Hematopoietic multipotent progenitor cell treated with erythropoietin and hydrocortisone succinate and interleukin-3 and kit ligand, for 15 days (in vitro differentiated cells): ENCODE data around the gene NOL4.
"Not testable (repeated sequence)": the region's sequence is repeated elsewhere in the genome, so short reads cannot be mapped to it uniquely, and the experiment has no call there.

Experiments
- DNase-seq: peaks from one replicate; pipeline ENCODE4 v3.0.0-alpha.2; 2015; ENCODE audit warnings: low spot score

NOL4 gene, protein sequence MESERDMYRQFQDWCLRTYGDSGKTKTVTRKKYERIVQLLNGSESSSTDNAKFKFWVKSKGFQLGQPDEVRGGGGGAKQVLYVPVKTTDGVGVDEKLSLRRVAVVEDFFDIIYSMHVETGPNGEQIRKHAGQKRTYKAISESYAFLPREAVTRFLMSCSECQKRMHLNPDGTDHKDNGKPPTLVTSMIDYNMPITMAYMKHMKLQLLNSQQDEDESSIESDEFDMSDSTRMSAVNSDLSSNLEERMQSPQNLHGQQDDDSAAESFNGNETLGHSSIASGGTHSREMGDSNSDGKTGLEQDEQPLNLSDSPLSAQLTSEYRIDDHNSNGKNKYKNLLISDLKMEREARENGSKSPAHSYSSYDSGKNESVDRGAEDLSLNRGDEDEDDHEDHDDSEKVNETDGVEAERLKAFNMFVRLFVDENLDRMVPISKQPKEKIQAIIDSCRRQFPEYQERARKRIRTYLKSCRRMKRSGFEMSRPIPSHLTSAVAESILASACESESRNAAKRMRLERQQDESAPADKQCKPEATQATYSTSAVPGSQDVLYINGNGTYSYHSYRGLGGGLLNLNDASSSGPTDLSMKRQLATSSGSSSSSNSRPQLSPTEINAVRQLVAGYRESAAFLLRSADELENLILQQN

GRCh38 chr18:34224423-34225217 lies at the start of gene NOL4:
TSS of gene NOL4 (minus strand) at chr18:34224913. CDS start at chr18:34223253, 1,660 bp downstream.
- DNase-seq: no peak

- DNase-seq: not testable (repeated sequence)
Observed at GRCh38 chr18:34266029-34266428, 41.3 kb upstream of the NOL4 start.

DNA sequence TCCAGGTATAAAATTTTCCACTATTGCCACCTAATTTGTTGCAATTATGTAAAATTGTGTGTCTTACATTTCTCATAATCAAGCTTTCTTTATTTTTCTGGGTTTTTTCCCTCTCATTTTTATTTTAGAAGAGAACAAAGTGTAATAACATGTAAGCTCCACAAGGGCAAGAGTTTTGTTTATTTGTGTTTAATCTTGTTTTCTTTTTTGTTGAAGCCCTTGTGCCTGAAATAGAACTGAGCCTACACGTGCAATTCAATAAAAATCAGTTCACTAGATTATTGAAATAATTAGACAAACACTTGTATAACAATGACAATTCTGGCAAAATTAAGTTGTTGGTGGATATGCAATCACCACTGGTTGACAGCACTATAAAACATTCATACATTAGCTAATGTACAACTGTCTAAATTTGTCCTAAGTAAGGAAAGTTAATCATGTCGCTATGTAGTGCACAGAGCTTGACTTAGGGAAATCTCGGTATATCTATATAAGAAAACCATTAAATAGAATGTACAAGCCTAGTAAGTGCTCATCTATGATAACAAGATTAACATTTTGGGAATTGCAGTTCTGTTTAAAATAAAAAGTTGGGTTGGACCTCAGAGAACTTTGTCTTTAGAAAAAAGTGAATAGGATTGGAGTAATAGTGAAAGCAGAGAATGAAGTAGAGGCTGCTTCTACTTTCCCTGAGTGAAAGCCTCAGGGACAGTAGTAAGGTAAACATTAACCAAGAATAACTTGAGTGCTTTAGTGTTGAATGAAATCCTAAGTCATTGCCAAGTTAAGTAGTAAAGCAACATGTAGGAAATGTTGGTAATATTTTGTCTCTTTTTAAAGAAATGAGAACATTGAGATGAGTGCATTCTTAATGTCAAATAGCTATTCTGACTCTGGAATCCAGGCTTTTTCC lies 37.4 kb upstream of the NOL4 start:
- no peak for DNase-seq

- no peak for DNase-seq
Observed at GRCh38 chr18:34258176-34258575, 33.5 kb upstream of the NOL4 start.

- no peak for DNase-seq
Observed at GRCh38 chr18:34251919-34252318, 27.2 kb upstream of the NOL4 start.

DNA sequence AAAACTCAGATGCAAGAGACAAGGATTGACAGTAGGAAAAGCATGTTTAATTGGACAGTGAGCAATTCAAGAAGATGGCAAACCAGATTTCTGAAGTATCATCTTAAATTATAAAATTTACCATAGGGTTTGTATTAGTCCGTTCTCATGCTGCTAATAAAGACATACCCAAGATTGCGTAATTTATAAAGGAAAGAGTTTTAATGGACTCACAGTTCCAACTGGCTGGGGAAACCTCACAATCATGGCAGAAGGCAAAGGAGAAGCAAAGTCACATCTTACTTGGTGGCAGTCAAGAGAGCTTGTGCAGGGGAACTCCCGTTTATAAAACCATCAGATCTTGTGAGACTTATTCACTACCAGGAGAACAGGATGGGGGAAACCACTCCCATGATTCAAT lies 24.0 kb upstream of the NOL4 start:
- no peak for DNase-seq

GRCh38 chr18:34242739-34243138 lies 18.0 kb upstream of the NOL4 start:
- DNase-seq: no peak

DNA sequence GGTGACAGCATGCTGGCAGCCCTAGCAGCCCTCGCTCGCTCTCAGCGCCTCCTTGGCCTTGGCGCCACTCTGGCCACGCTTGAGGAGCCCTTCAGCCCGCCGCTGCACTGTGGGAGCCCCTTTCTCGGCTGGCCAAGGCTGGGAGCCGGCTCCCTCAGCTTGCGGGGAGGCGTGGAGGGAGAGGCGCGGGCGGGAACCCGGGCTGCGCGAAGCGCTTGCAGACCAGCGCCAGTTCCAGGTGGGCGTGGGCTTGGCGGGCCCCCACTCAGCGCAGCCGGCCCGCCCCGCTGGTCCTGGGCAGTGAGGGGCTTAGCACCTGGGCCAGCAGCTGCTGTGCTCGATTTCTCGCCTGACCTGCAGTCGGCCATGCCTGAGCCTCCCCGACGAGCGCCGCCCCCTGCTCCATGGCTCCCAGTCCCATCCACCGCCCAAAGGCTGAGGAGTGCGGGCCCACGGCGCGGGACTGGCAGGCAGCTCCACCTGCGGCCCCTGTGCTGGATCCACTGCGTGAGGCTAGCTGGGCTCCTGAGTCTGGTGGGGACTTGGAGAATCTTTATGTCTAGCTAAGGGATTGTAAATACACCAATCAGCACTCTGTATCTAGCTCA lies 9.2 kb upstream of the NOL4 start:
- not testable (repeated sequence) for DNase-seq

- no peak for DNase-seq
Observed at GRCh38 chr18:34225218-34225553, 473 bp upstream of the NOL4 start.

- DNase-seq: no peak
Observed at GRCh38 chr18:34223893-34224422, 755 bp downstream of the NOL4 start.

DNA sequence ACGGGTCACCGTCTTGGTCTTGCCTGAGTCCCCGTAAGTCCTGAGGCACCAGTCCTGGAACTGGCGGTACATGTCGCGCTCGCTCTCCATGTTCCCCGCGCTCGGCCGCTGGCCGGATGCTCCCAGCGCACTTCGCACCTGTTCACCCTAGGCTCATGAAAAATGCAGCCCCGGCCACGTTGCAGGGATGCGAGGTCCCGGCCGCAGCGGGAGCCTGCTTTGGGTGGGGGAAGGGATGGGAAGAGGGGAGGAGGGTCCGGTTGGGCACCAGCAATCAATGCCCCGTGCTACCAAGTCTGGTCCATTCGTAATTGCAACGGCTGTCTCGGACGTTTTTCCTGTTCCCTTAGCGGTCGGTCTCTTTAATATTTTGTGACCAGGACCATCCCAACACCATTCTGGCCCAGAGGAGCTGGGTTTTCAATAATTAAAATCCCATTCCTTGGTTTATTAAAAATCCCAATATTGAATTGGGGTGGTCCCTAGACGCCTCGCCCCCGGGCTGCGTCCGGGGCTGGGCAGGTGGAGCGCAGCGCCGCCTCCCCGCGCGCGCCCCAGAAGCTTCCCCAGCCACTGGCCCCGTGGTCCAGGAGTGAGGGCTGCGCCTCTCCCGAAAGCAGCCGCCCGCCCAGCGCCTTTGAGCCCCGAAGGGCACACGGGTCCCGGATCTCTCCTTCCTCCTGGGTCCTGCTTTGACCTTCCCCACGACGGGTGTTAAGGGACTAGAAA lies 1.4 kb downstream of the NOL4 start:
- no peak for DNase-seq

- DNase-seq: no peak
Observed at GRCh38 chr18:34222307-34223163, 2.2 kb downstream of the NOL4 start.

DNA sequence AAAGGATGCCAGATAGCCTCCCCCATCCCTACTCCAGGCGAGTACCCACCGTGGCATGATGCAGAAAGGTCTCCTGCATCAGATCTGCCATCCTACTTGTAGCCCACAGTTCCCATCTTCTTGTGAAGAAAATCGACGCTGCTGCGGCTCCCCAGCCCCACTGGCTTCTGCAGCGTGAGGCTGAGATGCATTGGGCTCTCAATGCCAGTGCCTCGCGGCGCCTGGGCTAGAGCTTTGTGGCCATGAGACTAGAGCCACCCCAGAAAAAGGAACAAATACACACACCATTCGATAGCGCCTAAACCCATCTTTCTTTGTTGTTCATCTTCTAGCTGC lies 2.8 kb downstream of the NOL4 start:
- no peak for DNase-seq

- no peak for DNase-seq
Observed at GRCh38 chr18:34220081-34220815, 4.5 kb downstream of the NOL4 start.

DNA sequence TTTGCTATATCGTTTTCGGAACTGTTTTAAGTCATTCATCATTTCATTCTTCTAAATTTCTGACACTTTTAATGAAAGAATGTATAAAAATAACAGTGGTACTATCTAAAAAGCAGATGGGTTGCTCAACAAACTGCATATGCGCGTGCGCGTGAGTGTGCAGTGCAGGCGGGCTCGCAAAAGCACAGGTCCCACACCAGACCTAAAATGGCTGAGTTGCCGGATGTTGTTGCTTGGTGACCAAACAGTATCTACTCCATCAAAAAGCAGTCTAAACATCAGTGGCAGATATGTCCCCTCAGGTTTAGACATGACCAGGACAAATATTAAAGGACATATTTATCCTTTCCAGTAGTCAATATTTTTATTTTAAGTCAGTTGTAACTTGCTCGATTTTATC lies 5.1 kb downstream of the NOL4 start:
- DNase-seq: no peak

GRCh38 chr18:34212511-34212910 lies 12.2 kb downstream of the NOL4 start:
- DNase-seq: no peak

- DNase-seq: no peak
Observed at GRCh38 chr18:34207344-34207851, 17.3 kb downstream of the NOL4 start.

GRCh38 chr18:34203866-34204265 lies 20.8 kb downstream of the NOL4 start:
- DNase-seq: no peak

DNA sequence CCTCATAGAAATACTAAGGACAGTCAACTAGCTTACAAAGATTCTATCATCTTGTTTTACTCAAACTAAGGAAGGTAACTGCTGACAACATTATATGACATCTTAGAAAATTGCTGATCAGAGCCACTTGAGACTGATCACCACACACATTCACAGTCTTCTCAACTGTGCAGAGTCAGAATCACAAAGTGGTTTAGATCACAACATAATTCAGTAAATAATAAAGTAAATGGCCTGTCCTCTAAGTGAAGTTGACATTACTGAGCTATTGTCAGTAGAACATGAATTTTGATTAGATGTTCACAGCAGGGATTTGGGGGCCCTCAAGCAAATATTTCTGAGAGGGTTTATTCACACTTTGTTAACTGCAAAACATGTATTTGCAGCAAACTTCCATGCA lies 28.5 kb downstream of the NOL4 start:
- DNase-seq: no peak
